ENCODE data around the gene MTA1. TPM values are rescaled to one million over a fixed set of nuclear protein-coding genes. Genes with fewer than 3 reads are reported as not detected.

The MTA1 gene
- total RNA-seq, 1 donor from 2014 or later = 59.8 TPM

DNA sequence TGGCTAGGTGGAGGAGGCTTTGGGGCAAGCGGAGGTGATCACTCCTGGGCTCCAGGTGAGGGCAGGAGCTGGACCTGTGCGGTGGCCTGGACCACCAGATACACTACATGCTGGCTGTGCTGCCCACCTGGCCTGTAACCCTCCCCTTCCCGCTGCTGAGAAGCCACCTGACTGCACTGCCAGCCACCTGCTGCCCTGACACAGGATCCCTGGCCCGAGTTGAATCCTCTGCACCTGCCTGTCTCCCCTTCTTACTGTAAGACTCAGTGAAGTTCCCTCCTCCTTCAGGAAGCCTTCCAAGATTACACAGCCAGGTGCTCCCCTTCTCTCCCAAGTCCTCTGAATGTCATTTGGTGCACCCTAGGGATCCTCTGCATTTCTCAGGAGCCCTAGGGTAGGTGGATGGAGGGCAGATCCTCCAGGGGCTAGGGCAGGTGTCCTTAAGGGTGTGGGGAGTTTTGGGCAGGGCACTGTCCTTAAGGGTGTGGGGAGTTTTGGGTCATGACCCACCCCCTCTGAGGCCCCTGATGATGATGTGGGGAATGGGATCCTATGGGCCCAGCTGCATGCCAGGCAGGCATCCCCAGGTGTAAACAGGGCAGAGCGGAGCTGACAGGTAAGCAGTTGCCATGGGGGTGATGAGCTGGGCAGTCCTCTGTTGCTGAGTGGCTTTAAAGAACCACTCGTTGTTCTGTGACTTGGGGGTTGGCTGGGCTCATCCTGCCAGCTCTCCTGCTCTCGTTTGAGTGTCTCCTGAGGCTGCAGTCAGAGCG lies 6.7 kb upstream of the MTA1 start:
- Mint-ChIP-seq H3K9me3 (no peaks in the 10 kb centered on the region), H3K4me1 (peaks cover 21% of the 10 kb centered on the region), H3K27me3 (ENCODE audit: insufficient read depth, low read depth) (peaks cover 20% of the 10 kb centered on the region), H3K4me3 (no peak overlapping the region), H3K36me3 (peaks cover 4% of the 10 kb centered on the region), H3K27ac (no peak overlapping the region)
- peaks cover 8% of the 10 kb centered on the region for H4K20me1 ChIP-seq (ENCODE audit: low read depth)
- H3K27ac ChIP-seq = no peak overlapping the region
- no peak for DNase-seq (ENCODE audit: low spot score)
- TF ChIP-seq, protein P1, sequence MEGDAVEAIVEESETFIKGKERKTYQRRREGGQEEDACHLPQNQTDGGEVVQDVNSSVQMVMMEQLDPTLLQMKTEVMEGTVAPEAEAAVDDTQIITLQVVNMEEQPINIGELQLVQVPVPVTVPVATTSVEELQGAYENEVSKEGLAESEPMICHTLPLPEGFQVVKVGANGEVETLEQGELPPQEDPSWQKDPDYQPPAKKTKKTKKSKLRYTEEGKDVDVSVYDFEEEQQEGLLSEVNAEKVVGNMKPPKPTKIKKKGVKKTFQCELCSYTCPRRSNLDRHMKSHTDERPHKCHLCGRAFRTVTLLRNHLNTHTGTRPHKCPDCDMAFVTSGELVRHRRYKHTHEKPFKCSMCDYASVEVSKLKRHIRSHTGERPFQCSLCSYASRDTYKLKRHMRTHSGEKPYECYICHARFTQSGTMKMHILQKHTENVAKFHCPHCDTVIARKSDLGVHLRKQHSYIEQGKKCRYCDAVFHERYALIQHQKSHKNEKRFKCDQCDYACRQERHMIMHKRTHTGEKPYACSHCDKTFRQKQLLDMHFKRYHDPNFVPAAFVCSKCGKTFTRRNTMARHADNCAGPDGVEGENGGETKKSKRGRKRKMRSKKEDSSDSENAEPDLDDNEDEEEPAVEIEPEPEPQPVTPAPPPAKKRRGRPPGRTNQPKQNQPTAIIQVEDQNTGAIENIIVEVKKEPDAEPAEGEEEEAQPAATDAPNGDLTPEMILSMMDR (IDR thresholded peaks at IDR 0.05) = no peak
- no peak for TF ChIP-seq EZH2phosphoT487 (IDR thresholded peaks at IDR 0.05)
- no peak for TF ChIP-seq EZH2 (IDR thresholded peaks at IDR 0.05)
- no peak overlapping the region for H3K4me3 ChIP-seq
- peaks cover 23% of the 10 kb centered on the region for H3K4me1 ChIP-seq
- H2AFZ ChIP-seq (replicated peaks) = no peak overlapping the region
- H3K9me3 ChIP-seq (ENCODE audit: low read depth) = no peaks in the 10 kb centered on the region
- H3K4me2 ChIP-seq = no peak overlapping the region
- peaks cover 71% of the 10 kb centered on the region for H3K27me3 ChIP-seq
- peaks cover 10% of the 10 kb centered on the region for H3F3A ChIP-seq (ENCODE audit: low read depth)
- no peak overlapping the region for H3K9ac ChIP-seq
- H3K36me3 ChIP-seq = no peaks in the 10 kb centered on the region
- H3K79me2 ChIP-seq (ENCODE audit: low read depth) = no peaks in the 10 kb centered on the region

DNA sequence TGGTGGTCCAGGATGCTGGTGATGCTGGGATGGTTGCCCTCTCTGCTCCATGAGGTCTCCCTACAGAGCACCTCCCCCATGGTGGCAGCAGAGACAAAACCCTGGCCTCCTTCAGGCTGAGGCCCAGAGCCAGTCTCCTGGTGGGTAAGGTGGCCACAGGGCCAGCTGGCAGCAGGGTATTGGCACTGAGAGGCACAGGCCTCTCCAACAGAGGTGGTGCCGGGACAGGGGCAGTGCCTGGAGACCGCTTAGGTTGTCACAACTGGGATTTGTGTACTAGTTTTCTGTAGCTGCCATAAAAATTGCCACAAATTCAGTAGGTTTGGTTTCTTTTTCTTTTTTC lies 6.1 kb upstream of the MTA1 start:
- Mint-ChIP-seq H3K9me3 (no peaks in the 10 kb centered on the region), H3K27me3 (ENCODE audit: insufficient read depth, low read depth) (peaks cover 20% of the 10 kb centered on the region), H3K4me1 (peaks cover 25% of the 10 kb centered on the region), H3K36me3 (peaks cover 4% of the 10 kb centered on the region), H3K4me3 (peak overlapping the region; percentile 72), H3K27ac (no peak overlapping the region)
- no peak overlapping the region for H3K9ac ChIP-seq
- H3K79me2 ChIP-seq (ENCODE audit: low read depth) = no peaks in the 10 kb centered on the region
- TF ChIP-seq EZH2phosphoT487 (IDR thresholded peaks at IDR 0.05) (no peak), EZH2 (IDR thresholded peaks at IDR 0.05) (no peak)
- TF ChIP-seq, protein P1 (IDR thresholded peaks at IDR 0.05) = no peak
- no peak overlapping the region for H3K27ac ChIP-seq
- H4K20me1 ChIP-seq (ENCODE audit: low read depth) = peaks cover 8% of the 10 kb centered on the region
- H3F3A ChIP-seq (ENCODE audit: low read depth) = peaks cover 10% of the 10 kb centered on the region
- H3K27me3 ChIP-seq = peaks cover 71% of the 10 kb centered on the region
- peaks cover 23% of the 10 kb centered on the region for H3K4me1 ChIP-seq
- no peaks in the 10 kb centered on the region for H3K9me3 ChIP-seq (ENCODE audit: low read depth)
- no peak for DNase-seq (ENCODE audit: low spot score)
- H3K36me3 ChIP-seq = no peaks in the 10 kb centered on the region
- no peak overlapping the region for H2AFZ ChIP-seq (replicated peaks)
- no peak overlapping the region for H3K4me2 ChIP-seq
- no peak overlapping the region for H3K4me3 ChIP-seq

DNA sequence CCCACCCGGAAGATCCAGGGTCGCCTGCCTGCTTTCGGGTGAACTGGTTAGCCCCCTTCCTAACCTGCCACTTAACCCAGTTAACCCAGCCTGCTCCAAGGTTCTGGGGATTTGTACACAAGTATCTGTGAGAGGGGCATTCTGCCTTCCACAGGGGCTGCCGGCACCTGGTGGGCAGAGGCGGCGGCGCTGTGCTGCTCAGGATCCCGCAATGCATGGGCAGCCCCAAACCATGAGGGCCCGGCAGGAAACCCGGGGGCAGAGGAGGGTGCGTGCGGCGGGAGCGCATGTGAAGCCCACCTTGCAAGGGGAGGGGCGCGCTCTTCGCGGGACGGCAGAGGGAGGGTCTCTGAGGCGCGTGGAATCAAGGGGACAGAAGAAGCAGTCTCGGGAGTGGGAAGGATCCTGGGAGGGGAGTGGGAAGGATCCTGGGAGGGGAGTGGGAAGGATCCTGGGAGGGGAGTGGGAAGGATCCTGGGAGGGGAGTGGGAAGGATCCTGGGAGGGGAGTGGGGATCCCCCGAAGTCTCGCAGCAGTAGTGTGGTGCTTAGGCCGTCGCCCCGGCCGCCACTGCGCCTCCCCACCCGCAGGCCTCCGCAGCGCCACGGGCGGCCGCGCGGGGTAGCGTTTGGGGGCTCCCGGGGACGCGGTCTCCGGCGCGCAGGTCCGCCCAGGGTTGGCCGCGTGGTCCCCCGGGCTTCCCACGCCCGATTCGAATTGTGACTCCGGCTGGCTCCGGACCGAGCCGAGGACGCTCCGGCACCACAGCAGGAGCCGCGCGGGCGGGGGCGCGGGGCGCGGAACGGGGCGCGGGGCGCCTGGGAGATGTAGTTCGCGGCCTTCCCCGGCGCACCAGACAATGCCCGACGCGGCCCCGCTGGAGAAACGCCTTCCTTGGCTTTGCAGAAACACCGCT lies 4.9 kb upstream of the MTA1 start:
- Histone ChIP-seq H3F3A (ENCODE audit: low read depth) (peaks cover 10% of the 10 kb centered on the region), H3K27me3 (peaks cover 61% of the 10 kb centered on the region), H3K9me3 (ENCODE audit: low read depth) (no peaks in the 10 kb centered on the region), H3K79me2 (ENCODE audit: low read depth) (peaks cover 10% of the 10 kb centered on the region), H3K4me2 (peak overlapping the region; percentile 78), H2AFZ (replicated peaks) (peak overlapping the region; percentile 73), H4K20me1 (ENCODE audit: low read depth) (peaks cover 8% of the 10 kb centered on the region), H3K36me3 (no peaks in the 10 kb centered on the region), H3K9ac (no peak overlapping the region), H3K4me1 (peaks cover 23% of the 10 kb centered on the region), H3K4me3 (peak overlapping the region; percentile 70), H3K27ac (no peak overlapping the region)
- peaks cover 17% of the 10 kb centered on the region for H3K27me3 Mint-ChIP-seq (ENCODE audit: insufficient read depth, low read depth)
- TF ChIP-seq EZH2phosphoT487 (IDR thresholded peaks at IDR 0.05) = no peak
- TF ChIP-seq, protein P1 (IDR thresholded peaks at IDR 0.05) = peak; percentile 67
- peak; percentile 79 for DNase-seq (ENCODE audit: low spot score)
- H3K4me1 Mint-ChIP-seq = peaks cover 23% of the 10 kb centered on the region
- peaks cover 4% of the 10 kb centered on the region for H3K36me3 Mint-ChIP-seq
- H3K27ac Mint-ChIP-seq = no peak overlapping the region
- no peaks in the 10 kb centered on the region for H3K9me3 Mint-ChIP-seq
- peak overlapping the region; percentile 86 for H3K4me3 Mint-ChIP-seq

Data from neural progenitor cell (in vitro differentiated cells).